Peyer's patch (tissue), 4 donors: ENCODE results near the gene INAFM2.

Source experiments
- CTCF ChIP-seq, 6 experiments: fragments of 450-650 bp in 4 of 6; fragments of 200-600 bp in 2 of 6; sonication (generic) in 1 of 6; IDR thresholded peaks; one replicate each; pipeline ENCODE4 v1.5.1; 2017 to 2019; ENCODE audit warnings: antibody characterized with exemption in 6 of 6, mild to moderate bottlenecking in 3 of 6, moderate library complexity in 1 of 6
- POLR2A ChIP-seq, 2 donors: fragments of 450-650 bp; IDR thresholded peaks; one replicate each; pipeline ENCODE4 v1.5.1; 2017; ENCODE audit warnings: antibody characterized with exemption in 2 of 2, mild to moderate bottlenecking in 2 of 2, moderate library complexity in 2 of 2

DNA sequence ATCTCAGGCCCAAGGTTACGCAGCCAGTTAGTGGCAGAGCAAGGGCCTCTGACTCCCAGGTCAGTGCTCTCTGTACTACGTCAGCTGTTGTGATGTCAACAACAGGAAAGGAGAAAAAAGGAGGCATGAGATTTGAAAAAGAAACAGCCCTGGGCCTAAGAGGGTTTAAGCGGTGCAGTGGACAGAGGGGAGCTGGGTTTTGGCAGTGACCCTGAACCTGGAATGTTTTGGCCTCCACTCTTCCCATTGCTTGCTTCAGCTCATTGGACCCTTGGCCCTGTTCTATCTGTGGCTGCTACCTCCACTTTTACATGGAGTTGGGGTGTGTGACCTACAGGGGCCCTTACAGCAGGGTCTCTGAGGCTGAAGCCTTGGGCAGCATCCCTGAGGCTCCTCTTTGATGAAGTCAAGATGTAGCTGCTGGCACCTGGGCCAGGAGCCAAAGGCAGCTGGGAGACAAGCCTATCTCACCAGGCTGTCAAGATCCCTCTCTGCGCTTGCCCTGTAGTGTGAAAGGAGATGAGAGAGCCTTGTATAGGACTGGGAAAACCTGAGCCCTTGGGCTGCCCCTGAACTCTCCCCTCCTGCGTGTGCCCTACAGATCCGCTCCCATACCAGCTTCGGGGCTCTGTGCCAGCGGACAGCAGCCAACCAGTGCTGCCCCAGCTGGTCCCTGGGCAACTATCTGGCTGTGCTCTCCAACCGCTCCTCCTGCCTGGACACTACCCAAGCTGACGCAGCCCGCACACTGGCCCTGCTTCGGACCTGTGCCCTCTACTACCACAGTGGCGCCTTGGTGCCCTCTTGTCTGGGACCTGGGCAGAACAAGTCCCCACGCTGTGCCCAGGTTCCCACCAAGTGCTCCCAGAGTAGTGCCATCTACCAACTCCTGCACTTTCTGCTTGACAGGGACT, 43.2 kb downstream of the INAFM2 start:
- TF ChIP-seq CTCF (IDR thresholded peaks at IDR 0.05) = no peak
- TF ChIP-seq POLR2A (IDR thresholded peaks at IDR 0.05) = no peak
